Hematopoietic multipotent progenitor cell treated with erythropoietin and hydrocortisone succinate and interleukin-3 and kit ligand, for 17 days (in vitro differentiated cells): Measurements from ENCODE around the gene FRMD1.
"Not testable (repeated sequence)": the region's sequence is repeated elsewhere in the genome, so short reads cannot be mapped to it uniquely, and the experiment has no call there.

Source experiments
- DNase-seq: peaks from one replicate; pipeline ENCODE4 v3.0.0-alpha.2; 2015; ENCODE audit warnings: low spot score

Gene FRMD1

DNA sequence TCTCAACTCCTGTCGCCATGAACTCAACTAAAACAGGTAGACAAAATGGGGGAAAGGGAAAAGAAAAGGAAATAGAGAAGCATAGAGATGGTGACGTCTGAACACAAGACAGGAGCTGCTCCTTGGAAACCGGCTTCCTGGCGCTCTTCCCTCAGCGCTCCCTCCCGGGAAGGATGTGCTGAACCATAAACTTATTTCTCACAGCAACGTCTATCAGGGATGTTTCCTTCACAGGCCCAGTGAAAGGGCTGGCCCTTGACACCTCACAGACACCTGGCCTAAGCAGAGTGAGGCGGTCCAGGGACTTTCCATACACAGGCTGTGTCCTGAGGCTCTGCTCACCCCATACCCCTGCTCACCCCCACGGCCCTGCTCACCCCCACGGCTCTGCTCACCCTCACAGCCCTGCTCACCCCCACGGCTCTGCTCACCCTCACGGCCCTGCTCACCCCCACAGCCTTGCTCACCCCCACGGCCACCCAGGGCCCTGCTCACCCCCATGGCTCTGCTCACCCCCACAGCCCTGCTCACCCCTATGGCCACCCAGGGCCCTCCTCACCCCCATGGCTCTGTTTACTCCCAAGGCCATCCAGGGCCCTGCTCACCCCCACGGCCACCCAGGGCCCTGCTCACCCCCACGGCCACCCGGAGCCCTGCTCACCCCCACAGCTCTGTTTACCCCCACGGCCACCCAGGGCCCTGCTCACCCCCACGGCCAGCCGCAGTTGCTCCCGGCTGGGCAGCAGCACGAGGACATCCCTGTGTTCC lies 653 bp downstream of the FRMD1 start:
- no peak for DNase-seq

DNA sequence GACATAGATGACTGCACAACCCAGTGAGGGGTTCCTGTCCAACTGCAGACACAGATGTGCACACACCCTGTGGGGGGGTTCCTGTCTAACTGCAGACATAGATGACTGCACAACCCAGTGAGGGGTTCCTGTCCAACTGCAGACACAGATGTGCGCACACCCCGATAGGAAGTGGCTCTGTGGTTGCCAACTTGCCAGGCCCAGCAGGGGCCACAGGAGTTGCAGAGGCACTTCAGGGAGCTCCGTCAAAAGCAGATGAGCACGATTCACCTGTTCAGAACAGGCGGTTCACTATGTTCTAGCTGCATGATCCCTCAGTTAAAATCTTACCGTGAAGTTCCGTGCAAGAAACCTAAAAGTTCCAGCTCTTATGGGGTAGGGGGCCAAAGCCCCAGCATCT lies 1.6 kb downstream of the FRMD1 start:
- not testable (repeated sequence) for DNase-seq

DNA sequence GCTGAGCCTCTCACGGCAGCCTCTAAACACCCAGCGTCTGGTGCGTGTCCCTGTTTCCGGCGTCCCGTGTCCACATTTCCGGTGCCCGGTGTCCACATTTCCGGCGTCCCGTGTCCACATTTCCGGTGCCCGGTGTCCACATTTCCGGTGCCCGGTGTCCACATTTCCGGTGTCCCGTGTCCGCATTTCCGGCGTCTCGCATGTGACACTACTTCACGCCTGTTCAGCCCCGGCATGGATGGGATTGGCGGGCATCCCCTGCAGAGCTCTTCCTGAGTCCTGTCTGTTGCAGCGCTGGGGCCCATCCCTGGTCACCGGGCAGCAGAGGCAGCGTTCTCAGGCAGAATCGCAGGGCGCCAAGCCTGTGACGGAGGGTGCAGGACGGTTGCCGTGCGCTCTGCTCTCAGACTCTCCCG lies 3.2 kb downstream of the FRMD1 start:
- no peak for DNase-seq

DNA sequence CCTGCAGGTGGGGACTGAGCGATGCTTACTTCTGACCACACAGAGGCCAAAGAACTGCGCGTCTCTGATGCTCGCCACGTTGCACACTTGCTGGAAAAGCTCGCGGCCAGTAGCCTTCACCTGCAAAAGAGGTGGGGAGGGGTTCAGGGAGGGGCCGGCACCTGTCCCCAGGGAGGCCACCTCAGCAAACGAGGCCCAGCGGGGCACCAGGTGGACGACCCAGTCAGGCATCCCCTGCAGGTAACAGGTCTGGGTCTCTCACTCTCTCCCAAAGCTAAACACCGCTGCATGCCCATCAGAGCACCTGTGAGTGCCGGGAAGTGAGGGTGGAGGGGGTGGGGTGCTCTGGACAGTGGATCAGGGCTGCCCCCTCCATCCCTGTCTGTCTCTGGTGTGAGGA lies 3.8 kb downstream of the FRMD1 start:
- DNase-seq, result no peak

DNA sequence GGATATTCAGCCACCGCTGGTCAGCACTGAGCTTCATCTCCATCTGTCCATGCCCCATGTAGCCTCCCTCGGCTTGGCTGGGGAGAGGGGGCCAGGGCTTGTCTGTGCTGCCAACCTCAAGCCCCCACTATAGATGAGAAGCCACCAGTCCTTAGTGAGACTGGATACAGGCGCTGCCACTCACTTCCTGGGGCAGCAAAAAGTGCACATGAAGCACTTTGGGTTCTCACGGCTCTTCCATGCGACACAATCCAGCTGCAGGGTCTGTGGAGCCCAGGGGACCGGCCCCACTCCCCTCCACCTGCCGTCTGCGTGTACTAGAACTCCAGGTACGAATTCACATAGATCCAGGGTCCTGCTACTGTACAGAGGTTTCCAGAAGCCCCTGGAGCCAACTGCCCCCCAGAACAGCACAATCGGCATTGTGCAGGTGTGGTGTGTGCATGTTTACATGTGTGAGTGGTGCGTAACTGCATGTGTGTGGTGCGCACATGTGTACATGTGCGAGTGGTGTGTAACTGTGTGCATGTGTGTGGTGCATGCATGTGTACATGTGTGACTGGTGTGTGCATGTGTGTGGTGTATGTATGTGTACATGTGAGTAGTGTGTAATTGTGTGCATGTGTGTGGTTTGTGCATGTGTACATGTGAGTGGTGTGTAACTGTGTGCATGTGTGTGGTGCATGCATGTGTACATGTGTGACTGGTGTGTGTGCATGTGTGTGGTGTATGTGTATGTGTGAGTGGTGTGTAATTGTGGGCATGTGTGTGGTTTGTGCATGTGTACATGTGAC lies 4.9 kb downstream of the FRMD1 start:
- no peak for DNase-seq

DNA sequence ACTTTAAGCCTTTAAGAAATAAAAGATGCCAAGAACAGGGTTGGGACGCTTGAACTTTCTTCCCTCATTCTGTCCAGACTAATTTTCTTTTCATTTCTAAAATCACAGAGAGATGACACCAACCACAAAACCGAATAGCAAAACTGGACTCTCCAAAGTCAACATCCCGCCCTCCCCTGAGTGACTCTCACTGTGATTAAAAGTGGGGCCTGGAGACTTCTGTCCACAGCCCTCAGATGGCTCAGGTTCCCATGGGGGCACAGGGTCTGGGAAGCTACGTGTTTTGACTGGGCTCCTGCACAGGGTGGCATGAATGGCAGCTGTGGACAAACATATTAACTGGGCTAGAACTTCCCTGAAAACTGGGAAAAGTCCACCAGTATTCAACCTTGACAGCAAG lies 6.3 kb downstream of the FRMD1 start:
- DNase-seq, result no peak

DNA sequence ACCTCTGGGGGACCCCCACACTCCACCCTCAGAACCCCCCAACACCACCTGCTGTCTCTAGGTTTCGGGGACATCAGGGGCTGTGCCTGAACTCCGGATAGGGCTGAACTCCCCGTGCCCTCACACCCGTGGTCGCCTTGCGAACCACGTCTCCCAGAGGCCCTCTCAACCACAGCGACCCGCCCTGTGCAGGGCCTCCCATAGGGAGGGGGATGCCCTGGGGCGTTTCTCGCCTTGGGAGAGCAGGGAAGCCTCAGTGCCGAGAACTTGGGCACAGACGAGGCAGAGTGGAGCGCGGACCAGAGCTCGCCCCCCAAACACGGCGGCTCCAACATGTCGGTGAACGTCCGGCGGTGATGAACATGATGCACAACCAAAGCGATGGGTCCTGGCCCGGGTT lies 6.8 kb downstream of the FRMD1 start:
- DNase-seq, result no peak

DNA sequence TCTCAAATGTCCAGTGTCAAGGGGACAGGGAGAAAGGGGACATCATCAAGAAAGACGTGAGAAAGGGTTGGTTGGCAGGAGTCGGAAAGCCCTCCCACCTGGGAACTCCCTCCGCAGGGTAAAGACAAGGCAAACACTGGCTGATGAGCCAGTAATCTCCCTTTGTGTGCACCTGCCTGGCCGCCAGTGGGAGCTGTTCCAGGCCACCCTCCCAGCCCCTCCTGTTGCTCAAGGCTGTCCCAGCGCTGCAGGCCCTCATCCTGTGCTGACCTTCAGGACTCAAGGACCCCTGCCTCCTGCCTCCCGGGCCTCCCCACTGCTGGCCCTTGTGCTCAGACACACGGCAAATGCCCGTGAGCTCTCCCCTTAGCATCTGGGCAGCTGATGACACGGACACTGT lies 7.4 kb downstream of the FRMD1 start:
- no peak for DNase-seq

DNA sequence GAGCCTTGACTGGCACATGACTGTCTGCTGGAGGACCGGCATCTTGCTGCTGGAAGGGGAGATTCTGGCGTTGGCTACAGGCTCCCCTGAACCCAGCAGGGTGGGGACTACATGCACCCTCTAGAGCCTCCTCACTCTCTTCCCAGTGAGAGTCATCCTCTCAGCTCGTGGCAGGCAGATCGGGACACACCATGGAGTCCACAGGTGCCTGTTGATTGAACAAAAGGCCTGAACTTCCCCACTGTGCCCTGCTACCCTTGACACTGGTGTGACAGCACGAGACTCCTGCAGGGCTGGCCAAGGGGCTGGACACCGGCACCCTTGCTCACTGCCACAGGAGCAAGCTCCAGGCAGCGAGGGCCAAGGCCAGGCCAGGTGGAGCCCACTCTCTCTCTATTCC lies 8.2 kb downstream of the FRMD1 start:
- no peak for DNase-seq

DNA sequence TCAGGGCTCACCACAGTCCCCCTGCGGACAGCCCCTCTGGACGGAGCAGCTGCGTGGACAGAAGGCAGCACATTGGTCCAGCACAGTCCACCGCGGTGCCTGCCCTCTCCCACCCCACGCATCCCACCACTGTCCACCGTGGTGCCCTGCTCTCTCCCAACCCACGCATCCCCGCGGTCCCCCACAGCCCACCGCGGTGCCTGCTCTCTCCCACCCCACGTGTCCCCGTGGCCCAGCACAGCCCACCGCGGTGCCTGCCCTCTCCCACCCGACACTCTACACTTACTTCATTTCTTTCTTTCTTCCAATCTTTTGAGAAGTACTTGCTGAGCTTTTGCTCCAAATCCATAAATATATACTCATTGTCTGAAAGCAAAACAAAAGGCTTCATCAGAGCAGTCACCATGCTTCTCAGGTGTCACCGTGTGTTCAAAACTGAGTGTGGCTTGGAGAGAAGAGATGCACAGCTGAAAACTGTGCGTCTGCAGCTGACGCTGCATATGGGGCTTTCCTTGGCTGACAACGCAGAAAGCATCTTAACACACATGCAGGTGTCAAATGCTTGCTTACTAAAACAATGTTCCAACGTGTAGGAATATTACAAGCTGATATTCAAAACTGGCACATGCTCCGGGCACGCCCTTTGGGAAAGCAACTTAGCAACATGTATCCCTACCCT lies 11.8 kb downstream of the FRMD1 start:
- DNase-seq, result no peak

DNA sequence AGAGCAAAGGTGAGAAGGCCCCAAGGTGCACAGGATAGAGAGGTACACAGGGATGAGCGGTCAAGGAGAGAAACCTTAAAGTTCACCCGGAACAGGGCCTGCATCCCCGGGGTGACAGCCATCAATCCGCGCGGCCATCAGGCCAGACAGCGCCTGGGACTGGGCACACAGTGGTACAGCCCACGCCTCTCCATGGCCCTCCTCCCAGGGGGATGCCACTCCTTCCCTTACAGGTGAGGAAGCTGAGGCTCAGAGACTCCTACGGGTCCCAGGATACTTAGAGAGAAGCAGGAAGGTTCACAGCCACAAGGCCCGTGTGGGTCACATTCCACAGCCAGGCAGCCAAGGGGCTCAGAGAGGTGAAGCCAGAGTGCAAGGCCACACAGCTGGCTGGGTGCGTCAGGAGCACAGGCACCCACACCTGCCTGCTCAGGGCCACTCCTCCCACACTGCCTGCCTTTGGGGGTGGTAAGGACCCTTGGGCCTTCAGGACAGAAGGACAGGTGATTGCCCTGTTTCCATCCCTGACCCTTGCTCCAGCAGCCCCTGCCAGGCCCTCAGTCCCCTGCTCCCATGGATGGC lies 14.7 kb downstream of the FRMD1 start:
- DNase-seq, result no peak

DNA sequence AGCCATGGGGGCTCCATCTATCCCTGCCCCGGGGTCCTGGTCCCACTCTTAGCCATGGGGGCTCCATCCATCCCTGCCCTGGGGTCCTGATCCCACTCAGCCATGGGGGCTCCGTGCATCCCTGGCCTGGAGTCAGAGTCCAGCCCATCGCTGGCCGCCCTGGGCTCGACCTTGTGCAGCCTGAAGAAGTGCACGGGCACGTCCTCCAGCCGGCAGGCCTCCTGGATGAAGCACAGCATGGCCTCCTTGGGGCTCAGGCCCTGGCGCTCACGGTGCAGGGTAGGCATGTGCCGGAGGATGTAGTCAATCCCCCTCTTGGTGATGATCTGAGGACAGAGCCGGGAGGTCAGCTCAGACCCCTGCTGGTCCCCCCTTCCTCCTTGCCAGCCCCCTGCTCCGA lies 15.6 kb downstream of the FRMD1 start:
- no peak for DNase-seq

DNA sequence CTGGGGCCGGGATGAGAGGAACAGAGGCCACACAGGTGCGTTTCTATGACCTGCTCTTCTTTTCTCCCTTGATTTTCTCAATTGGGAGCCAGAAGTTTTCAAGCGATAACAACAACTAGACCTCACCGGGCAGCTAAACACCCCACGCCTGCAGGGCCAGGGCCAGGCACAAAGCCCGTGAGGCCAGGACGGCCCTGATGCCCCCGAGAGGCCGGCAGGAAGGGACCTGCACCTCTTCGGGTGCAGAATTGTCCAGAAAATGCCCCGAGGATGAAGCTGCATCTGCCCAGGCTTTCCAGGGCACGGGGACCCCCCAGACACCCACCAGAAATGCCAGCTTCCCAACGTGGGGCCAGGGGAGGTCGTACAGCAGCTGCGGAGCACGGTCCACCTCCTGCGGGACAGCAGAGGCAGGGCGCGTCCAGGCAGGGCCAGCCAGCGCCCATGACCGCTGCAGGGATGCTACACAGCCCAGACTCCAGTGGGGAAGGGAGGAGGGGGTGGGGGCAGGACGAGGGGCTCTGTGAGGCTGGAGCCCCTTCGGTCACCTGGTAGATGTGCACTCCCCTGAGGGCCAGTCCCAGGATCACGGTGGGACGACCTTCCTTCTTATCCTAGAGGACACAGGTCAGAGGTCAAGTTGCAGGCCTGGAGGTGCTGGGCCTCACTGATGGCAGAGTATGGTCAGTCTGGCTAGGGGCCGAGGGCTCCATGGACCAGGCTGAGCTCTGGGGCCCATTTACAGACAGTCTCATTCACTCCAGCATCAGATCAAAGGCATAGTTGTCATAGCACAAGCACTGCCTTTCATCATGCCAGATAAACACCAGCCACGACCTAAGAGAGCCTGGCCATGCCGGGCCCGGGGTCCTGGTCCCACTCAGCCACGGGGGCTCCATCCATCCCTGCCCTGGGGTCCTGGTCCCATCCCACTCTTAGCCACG lies 16.4 kb downstream of the FRMD1 start:
- DNase-seq, result no peak

DNA sequence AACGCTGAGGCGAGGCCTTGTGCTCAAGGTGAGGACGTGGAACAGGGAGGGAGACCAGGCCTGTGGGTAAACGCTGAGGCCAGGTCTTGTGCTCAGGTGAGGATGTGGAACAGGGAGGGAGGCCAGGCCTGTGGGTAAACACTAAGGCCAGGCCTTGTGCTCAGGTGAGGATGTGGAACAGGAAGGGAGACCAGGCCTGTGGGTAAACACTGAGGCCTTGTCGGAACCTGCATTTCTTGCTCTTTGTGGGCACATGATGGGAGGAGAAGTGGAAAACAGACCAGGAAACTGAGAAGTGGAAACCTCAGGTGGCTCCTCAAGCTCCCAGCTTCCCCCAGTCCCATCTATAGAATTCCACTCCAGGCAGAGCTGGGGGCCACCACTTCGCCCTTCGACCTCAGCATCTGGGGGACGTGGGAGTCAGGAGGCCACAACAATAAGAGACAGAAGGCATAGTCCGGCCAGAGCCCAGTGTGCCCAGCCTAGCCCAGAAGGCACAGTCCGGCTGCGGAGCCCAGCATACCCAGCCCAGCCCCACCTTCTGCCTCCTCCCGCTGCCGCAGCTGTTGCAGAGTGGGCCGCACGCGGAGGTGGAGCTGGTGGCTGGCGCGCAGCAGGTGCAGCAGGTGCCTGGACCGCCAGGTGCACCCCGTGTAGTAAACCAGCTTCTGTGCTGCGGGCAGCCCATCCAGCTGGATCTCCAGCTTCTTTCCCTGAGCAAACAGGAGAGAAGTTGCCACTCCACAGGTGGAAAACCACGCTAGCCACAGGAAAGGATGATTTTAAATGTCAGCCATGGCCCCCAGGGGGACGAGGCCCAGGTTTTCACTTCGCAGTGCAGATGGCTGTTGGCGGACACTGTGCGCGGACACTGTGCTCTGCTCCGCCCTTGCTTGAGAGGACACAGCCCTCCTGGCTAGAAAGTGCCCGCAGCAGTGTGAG lies 17.5 kb downstream of the FRMD1 start:
- no peak for DNase-seq

DNA sequence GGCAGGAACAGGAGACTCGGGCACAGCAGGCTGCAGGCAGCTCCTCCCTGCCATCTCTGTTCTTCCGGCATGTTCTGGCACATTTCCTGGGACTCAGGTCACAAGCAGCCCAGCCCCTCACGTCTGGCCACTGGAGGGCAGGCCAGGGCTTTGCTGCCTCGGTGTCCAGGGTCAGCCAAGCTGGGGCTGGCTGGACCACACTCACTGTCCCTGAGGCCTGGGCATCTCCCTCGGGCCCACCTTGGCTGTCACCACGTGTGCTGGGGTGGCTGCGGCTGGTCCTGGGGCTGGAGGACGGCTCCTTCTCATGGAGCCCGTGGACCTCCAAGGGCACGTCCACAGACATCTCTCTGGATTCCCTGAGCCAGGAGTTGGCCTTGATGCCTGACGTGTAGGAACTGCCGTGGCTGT lies 18.5 kb downstream of the FRMD1 start:
- no peak for DNase-seq

DNA sequence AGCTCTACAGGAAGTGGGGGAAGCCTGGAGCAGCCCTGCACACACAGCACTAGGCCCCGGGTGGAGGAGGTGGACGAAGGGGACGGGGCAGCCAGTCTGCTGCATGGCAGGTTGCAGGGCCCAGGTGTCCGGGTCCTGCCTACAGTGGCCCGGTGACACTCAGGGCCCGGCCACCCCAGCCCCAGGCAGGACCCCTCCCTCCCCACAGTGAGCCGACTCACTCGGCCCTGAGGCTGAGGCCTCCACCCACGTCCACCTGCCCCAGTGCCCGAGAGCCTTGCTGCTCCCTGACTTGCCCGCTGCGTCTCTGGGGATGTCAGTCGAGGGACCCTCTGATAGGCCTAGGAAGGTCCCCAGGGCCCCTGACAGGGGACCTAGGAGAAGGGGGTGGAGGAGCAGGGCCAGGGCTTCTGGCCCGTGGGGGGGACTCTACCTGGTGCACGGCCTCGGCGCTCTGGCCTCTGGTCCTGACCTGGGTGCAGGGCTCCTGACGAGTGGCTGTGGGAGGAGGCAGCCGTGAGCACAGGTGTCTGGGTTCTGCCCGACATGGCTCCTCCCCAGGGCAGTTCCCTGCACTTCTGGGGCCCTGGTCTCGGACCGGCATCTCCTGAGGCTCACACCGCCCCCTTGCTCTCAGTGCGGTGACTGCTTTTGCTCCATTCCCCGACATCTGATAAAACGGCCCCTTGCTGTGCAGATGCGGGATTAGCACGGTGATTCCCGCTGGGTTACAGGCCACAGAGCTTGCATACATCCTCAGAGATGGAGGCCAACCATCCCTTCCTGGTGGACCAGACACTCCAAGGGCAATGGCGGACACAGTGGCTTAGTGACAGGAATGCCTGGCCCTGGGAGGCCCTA lies 20.1 kb downstream of the FRMD1 start:
- DNase-seq, result no peak

DNA sequence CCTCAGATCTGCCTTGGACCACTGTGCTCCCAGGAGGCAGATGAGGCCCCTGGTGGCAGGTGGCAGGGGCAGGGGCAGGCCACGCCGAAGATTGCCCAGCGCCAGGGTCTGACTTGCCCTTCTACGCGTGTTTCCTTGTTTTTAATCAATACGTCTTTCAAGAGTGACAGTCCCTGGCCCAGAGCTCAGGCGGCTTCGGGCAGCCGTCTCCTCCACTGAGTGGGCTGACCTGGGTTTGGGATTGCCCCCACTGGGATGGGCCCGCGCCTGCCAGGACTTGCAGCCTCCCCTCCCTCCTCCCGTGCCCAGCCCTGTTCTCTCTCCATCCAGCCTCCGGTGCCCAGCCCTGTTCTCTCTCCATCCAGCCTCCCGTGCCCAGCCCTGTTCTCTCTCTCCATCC lies 21.2 kb downstream of the FRMD1 start:
- no peak for DNase-seq

DNA sequence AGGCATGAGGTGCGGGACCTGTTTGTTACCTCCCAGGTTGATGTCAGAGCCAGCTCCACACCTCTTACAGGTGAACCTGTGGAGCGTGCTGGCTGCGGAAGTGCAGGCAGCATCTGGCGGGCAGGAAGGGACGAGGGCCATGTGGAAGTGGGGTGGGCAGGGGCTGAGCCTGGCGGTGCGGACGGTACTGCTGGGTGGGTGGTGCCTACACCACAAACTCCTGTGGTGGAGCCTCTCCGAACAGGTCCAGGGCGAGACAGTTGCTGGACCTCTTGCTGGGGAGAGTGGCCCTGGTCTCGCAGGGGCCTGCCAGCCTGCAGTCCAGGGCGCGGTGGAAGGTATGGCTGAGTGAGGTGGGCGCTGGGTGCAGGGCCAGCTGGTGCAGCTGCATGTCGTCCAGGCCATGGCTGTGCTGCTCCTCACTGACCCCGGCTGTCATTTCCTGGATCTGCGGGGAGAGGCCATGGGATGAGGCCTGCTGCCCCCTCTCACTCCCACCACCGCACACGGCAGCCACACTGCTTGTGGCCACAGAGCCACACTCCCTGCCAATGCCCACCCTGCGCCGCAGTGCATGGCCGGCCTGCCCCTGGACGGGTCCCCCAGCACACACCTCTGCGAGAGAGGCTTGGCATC lies 22.0 kb downstream of the FRMD1 start:
- DNase-seq, result no peak
